GM21717 (cell line): Measurements from ENCODE around the gene GART.
"Not testable (repeated sequence)": the region's sequence is repeated elsewhere in the genome, so short reads cannot be mapped to it uniquely, and the experiment has no call there.

Experiments
- ATAC-seq: cut with Tn5 transposase; IDR thresholded peaks from one replicate; pipeline ENCODE4 v1.9.1; 2021; ENCODE audit warnings: mild to moderate bottlenecking, moderate library complexity; ENCODE audit not compliant: unreplicated experiment

GART gene

DNA sequence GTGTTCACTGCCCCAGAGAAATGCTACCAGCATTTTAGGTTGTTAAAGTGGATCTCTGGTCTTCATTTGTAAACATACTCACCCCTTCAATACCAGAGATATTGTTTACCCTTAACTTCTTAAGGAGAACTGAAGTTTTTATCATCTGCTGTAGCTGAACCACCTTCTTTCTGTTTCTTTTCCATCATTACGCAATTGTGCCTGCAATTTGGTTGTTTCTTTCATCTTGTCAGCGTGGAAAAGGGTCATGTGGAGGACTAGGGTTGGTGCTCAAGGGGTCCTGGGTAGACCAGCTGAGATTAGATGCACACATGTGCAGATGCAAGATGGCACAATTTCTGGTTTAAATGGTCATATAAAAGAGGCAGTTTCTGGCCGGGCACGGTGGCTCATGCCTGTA, 23.0 kb downstream of the GART start:
- no peak for ATAC-seq

- no peak for ATAC-seq
These were observed 27.7 kb downstream of the GART start for GRCh38 chr21:33514229-33514628.

DNA sequence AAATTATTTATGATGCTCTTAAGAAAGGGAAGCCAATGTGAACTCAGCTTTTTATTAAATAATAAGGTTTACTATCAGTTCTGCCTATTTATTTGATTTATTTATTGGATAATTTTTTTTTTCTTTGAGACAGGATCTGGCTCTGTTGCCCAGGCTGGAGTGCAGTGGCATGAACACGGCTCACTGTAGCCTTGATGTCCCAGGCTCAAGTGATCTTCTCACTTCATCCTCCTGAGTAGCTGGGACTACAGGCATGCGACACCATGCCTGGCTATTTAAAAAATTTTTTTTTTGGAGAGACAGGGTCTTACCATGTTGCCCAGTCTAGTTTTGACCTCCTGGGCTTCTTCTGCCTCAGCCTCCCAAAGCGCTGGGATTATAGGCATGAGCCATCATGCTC, 29.4 kb downstream of the GART start:
- ATAC-seq = no peak

GRCh38 chr21:33511639-33512038, 30.3 kb downstream of the GART start:
- no peak for ATAC-seq

- no peak for ATAC-seq
These were observed 31.1 kb downstream of the GART start for GRCh38 chr21:33510826-33511225.

- ATAC-seq = not testable (repeated sequence)
These were observed 34.9 kb downstream of the GART start for GRCh38 chr21:33507003-33507402.

DNA sequence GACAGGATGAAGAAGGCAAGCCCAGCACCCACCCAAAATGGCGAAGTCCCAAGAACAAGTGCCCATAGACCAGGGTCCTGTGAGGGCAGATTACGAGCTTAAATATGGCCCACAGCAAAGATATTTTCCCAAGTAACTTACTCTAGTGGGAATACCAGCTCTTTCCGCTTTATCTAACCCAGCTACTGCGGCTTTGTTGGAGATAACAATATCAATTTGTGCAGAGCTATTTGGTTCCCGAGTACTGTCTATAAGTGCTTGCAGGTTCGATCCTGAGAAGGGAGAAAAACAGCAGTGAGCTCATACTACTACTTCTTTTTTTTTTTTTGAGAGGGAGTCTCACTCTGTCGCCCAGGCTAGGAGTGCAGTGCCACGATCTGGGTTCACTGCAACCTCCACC, 36.1 kb downstream of the GART start:
- no peak for ATAC-seq

DNA sequence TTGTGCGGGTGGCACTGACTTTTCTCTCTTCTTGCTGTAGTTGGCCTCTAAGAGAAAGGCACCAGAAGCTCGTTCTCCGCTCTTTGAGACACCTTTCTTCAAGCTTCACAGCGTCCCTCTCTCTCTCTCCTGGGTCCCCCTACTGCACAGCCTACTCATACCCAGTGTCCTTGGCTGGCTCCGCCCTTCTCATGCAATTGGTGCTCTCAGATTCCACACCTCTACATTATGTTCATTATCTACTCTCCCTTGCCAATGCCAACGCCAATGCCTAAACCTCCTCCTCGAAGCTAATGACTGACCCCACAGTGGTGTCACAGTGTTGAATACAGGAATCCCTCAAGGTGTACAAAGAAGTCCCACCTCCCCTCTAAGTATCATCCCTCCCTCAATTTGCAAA, 45.6 kb downstream of the GART start:
- ATAC-seq = no peak

DNA sequence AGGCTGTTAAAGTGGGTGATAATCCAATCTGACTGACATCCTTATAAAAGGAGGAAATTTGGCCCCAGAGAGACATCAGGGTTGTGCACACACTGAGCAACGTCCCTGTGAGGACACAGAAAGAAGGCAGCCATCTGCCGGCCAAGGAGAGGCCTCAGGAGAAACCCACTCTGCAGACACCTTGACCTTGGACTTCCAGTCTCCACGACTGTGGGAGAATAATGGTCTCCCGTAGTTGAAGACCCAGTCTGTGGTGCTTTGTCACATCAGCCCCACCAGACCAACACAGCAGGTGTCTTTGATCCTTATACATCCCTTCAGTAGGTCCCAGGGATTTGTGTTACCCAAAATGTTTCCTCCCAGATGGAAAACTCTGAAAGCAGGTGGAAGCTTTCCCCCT, 46.2 kb downstream of the GART start:
- no peak for ATAC-seq

- no peak for ATAC-seq
These were observed 48.2 kb downstream of the GART start for GRCh38 chr21:33493756-33494155.

GRCh38 chr21:33492571-33492970, 49.3 kb downstream of the GART start:
- ATAC-seq = no peak

- ATAC-seq = peak; percentile 90
These were observed 50.4 kb downstream of the GART start, which contains the start of gene DNAJC28 for GRCh38 chr21:33491373-33492102. Gene DNAJC28 (minus strand): TSS chr21:33491716. CDS start chr21:33489393, 2,323 bp downstream.

GRCh38 chr21:33490991-33491372, 50.9 kb downstream of the GART start:
- no peak for ATAC-seq

GRCh38 chr21:33488936-33489335, 53.0 kb downstream of the GART start:
- no peak for ATAC-seq

DNA sequence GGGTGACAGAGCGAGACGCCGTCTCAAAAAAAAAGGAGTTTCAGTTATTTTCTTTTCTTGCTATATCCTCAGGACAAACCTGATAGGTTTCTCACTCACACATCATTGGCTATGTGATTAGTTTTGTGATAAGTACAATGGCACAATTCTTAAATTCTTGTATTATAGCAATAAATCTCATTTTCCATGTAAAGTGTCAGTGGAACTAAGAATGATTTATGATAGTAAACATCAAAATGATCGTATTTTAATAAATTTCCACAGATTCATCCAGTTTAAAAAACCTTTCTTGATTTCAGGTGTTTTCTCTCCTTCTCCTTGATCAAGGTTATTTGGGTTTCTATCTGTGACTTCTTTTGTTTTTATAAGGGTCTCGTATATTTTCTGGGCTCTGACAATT, 53.9 kb downstream of the GART start:
- no peak for ATAC-seq

GRCh38 chr21:33481314-33481943, 60.5 kb downstream of the GART start:
- no peak for ATAC-seq

- ATAC-seq = no peak
These were observed 61.3 kb downstream of the GART start for GRCh38 chr21:33480481-33481103.

DNA sequence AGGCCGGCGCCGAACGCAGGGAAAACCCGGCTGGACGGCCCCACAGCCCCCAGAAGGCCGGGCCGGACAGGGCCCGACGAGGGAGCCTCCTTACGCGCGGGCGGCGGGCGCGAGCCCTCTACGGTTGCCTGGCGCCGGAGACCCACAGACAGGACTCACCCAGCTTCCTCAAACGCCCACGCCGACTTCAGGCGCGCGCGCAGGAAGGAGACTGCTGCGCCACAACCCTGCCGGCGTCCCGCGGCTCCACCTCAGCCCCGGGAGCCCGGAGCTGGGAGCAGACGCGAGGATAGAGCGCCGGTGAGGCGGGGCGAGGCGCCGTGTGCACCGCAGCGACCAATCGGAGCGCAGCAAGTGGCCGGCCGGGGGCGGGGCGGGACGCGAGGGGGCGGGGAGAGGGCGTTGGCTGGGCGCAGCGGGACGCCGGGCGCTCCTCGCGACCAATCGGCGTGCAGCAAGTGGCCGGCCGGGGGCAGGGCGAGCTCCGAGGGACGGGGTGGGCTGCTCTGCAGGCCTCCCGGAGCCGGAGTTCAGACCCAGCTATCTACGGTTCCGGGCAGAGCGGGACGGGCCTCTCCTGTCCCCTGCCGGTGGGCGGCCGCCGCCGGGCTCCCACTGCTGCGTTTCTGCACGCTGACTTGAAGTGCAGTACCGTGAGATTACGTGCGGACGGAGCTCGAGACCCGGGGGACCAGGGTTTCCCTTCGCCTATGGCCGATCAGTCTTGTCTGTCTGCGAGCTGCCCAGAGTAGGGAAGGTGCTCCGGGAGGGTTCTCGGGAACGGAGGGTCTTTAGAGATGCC, 62.0 kb downstream of the GART start, which contains the start of gene TMEM50B:
Gene TMEM50B (minus strand): TSS at position 296 of the 802 bp plus-strand sequence. CDS start 11,089 bp downstream, outside the sequence.
- peak; percentile 82 for ATAC-seq

GRCh38 chr21:33478935-33479678, 62.8 kb downstream of the GART start:
- peak; percentile 31 for ATAC-seq

GRCh38 chr21:33478182-33478581, 63.7 kb downstream of the GART start:
- ATAC-seq = no peak
